GM10266 (cell line): ENCODE results near the gene ATOH1.

ENCODE experiments used
- DNase-seq: peaks from one replicate; pipeline ENCODE4 v3.0.0; 2012; ENCODE audit errors: extremely low spot score
- TF ChIP-seq, protein P1 (sequence below): IDR thresholded peaks from 2 replicates; pipeline ENCODE4 v1.5.1; 2012; ENCODE audit warnings: mild to moderate bottlenecking, low read depth; ENCODE audit not compliant: control insufficient read depth, insufficient read depth; ENCODE audit errors: missing control alignments

The ATOH1 gene

DNA sequence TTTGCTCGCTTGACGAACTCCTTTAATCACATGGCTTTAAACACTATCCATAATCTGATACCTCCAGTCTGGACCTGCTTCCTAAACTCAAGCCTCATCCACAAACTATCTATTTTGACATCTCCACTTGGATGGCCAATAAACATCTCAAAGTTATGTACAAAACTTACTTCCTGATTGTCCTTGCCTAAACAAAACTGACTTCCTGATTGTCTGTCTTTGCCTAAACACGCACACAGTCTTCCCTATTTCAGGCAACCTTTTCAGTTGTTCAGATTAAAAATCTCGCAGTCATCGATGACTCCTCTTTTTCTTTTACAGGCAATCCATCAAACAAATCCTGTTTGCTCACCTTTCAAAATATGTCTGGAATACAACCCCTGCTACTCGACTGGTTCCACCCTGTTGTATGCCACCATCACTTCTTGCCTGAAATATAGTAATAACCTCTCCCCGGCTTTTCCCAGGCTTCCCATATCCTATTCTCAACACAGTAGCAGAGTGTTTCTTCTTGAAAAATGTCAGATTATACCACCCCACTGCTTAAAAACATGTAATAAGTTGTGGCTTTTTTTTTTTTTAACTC lies 39.0 kb downstream of the ATOH1 start:
- TF ChIP-seq, protein P1, sequence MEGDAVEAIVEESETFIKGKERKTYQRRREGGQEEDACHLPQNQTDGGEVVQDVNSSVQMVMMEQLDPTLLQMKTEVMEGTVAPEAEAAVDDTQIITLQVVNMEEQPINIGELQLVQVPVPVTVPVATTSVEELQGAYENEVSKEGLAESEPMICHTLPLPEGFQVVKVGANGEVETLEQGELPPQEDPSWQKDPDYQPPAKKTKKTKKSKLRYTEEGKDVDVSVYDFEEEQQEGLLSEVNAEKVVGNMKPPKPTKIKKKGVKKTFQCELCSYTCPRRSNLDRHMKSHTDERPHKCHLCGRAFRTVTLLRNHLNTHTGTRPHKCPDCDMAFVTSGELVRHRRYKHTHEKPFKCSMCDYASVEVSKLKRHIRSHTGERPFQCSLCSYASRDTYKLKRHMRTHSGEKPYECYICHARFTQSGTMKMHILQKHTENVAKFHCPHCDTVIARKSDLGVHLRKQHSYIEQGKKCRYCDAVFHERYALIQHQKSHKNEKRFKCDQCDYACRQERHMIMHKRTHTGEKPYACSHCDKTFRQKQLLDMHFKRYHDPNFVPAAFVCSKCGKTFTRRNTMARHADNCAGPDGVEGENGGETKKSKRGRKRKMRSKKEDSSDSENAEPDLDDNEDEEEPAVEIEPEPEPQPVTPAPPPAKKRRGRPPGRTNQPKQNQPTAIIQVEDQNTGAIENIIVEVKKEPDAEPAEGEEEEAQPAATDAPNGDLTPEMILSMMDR, result no peak
- DNase-seq, result no peak

DNA sequence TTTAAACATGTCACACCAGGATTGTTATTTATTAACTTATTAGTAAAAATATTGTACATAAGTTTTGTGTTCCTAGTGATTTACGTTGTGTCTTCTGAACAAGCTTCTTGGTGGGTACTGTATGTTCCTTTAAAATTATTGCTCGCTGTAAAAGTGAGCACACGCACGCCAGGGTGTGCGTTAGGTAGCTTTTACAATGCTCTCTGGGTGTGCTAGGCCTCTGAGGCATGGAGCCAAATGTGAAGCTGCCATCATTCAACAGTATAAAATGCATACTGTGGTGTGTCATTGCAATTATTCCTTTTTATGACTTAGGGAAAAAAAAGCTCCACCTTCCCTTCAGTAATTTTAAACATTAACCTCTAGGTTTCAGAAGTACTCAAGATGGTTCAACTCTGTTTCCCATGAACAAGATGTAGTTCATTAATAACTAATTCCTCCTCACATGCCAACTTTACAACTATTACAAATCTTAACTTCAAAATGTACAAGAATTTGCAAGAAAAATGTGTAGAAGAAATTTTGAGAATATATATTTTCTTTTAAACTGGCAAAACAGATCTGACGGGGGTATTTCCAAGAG lies 42.4 kb downstream of the ATOH1 start:
- no peak for DNase-seq
- TF ChIP-seq, protein P1, result no peak

DNA sequence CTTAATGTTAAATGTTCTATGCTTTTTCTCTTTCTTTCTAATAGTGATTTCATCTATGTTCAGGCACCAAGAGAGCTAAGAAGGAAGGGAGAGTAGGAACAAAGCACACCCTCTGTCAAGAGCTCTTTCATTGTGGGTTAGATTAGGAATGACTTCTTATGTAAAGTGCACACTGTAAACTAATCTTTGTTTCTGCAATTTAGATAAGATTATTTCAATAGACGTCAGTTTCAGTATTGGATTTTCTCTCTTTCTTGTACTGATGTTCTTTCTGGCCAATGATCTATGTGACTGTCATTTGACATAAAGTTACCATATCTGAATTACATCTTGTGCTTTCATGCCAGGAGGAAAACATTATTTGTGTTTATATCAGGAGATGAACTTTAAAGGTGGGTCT lies 48.2 kb downstream of the ATOH1 start:
- TF ChIP-seq, protein P1, result no peak
- DNase-seq, result no peak

DNA sequence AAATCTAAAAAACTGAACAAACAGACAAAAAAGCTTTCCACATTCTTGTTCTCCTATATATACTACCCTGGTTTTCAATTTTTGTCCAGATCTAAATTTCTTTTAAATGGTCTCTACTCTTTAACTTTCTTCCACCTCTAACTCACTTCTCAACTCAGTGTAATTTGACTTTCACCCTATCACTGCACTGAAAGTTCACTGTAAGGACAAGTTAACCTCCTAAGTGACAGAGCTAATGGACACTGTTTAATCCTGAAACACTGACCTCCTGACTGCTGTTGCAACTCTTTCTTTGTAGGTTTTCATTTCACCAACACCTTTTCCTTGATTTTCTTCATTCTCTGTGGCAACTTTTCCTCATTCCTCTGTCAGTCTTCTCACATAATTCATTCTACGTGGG lies 50.0 kb downstream of the ATOH1 start:
- TF ChIP-seq, protein P1, result no peak
- DNase-seq, result no peak

DNA sequence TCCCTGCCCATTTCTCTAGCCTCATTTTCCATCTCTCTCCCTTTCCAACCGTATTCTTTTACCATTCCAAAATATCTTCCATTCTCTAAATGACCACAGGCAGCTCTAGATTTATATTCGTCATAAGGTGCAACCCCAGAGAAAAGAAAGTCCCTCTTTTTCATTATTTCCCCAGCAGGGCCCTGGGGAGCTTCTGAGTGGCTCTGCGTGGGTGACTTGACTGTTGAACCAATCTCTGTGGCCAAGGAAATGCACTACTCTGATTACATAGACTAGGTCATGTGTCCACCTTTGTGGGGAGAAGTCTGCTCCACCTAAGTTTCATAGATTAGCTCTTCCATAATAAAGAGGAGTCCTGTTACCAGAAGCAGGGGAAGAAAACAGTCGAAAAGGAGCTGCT lies 51.4 kb downstream of the ATOH1 start:
- DNase-seq, result peak; percentile 10

More for the DNA sequence above, 51.4 kb downstream of the ATOH1 start:
- TF ChIP-seq, protein P1, result no peak
